ENCODE results near the gene C11orf52.

Gene C11orf52

DNA sequence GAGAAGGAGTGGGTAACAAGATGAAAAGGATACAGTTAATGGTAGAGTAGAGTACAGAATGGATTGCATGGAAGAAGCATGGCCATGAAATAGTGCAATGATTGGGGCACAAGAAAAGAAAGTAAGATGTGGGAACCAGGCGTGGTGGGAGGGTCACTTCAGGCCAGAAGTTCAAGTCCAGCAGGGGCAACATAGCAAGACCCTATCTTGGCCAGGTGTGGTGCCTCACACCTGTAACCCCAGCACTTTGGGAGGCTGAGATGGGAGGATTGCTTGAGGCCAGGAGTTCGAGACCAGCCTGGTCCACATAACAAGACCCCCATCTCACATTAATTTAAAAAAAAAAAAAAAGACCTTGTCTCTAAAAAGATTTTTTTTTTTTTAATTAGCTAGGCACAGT, 1.4 kb upstream of the C11orf52 start:
- H3K4me1 ChIP-seq (ENCODE audit: low read length) = no peaks in the 10 kb centered on the region
- H3K36me3 ChIP-seq (replicated peaks; ENCODE audit: insufficient read depth, low read length) = no peaks in the 10 kb centered on the region
- no peak overlapping the region for H3K27ac ChIP-seq (ENCODE audit: low read length)
- TF ChIP-seq EZH2phosphoT487 (IDR thresholded peaks at IDR 0.05; ENCODE audit: low read length) (no peak), EZH2 (optimal IDR thresholded peaks at IDR 0.05; ENCODE audit: low read depth, low read length) (no peak)
- TF ChIP-seq, protein P1, sequence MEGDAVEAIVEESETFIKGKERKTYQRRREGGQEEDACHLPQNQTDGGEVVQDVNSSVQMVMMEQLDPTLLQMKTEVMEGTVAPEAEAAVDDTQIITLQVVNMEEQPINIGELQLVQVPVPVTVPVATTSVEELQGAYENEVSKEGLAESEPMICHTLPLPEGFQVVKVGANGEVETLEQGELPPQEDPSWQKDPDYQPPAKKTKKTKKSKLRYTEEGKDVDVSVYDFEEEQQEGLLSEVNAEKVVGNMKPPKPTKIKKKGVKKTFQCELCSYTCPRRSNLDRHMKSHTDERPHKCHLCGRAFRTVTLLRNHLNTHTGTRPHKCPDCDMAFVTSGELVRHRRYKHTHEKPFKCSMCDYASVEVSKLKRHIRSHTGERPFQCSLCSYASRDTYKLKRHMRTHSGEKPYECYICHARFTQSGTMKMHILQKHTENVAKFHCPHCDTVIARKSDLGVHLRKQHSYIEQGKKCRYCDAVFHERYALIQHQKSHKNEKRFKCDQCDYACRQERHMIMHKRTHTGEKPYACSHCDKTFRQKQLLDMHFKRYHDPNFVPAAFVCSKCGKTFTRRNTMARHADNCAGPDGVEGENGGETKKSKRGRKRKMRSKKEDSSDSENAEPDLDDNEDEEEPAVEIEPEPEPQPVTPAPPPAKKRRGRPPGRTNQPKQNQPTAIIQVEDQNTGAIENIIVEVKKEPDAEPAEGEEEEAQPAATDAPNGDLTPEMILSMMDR (IDR thresholded peaks at IDR 0.05; ENCODE audit: low read length) = no peak
- no peaks in the 10 kb centered on the region; the same call in 1 of the 2 replicates for H3F3A ChIP-seq (ENCODE audit: insufficient read depth, low read length)
- H3K9me2 ChIP-seq (replicated peaks; ENCODE audit: insufficient read depth, low read length) = no peaks in the 10 kb centered on the region
- H3K27me3 ChIP-seq (replicated peaks; ENCODE audit: insufficient read depth, low read length) = no peaks in the 10 kb centered on the region
- H3K4me2 ChIP-seq (ENCODE audit: low read depth, low read length) = no peak overlapping the region
- H3K9me3 ChIP-seq (replicated peaks; ENCODE audit: insufficient read depth, low read length) = no peaks in the 10 kb centered on the region
- no peaks in the 10 kb centered on the region for H4K20me1 ChIP-seq (ENCODE audit: insufficient read depth, low read length)
- H3K4me3 ChIP-seq (ENCODE audit: low read length) = no peak overlapping the region
- no peak overlapping the region for H3K9ac ChIP-seq (ENCODE audit: low read length)
- no peaks in the 10 kb centered on the region for H3K79me2 ChIP-seq (ENCODE audit: low read length)
- no peak overlapping the region for H2AFZ ChIP-seq (ENCODE audit: low read length)
- DNase-seq = no peak

DNA sequence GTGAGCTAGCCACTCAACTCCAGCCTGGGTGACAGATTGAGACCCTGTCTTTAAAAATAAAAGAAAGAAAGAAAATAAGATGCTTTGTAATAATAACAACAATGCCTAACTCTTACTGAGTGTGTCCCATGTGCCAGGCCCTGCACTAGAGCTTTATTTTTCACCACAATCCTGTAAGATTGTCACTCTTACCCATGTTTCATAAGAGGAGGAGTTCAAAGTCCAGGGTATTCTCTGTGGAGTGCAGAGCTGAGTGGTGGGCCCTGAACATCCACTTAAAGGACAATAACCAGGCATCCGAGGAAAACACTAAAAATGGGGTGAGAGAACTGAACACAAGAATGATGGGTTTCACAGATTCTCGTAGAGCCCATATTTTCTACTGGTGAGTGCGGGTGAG, 925 bp upstream of the C11orf52 start:
- DNase-seq = no peak
- Histone ChIP-seq H3K9me3 (replicated peaks; ENCODE audit: insufficient read depth, low read length) (no peaks in the 10 kb centered on the region), H3F3A (ENCODE audit: insufficient read depth, low read length) (no peaks in the 10 kb centered on the region; the same call in 1 of the 2 replicates), H3K4me1 (ENCODE audit: low read length) (no peaks in the 10 kb centered on the region), H3K9ac (ENCODE audit: low read length) (no peak overlapping the region), H2AFZ (ENCODE audit: low read length) (no peak overlapping the region), H3K4me2 (ENCODE audit: low read depth, low read length) (no peak overlapping the region), H3K36me3 (replicated peaks; ENCODE audit: insufficient read depth, low read length) (no peaks in the 10 kb centered on the region), H3K27ac (ENCODE audit: low read length) (no peak overlapping the region), H4K20me1 (ENCODE audit: insufficient read depth, low read length) (no peaks in the 10 kb centered on the region), H3K9me2 (replicated peaks; ENCODE audit: insufficient read depth, low read length) (no peaks in the 10 kb centered on the region), H3K4me3 (ENCODE audit: low read length) (no peak overlapping the region), H3K27me3 (replicated peaks; ENCODE audit: insufficient read depth, low read length) (no peaks in the 10 kb centered on the region), H3K79me2 (ENCODE audit: low read length) (no peaks in the 10 kb centered on the region)
- TF ChIP-seq EZH2phosphoT487 (IDR thresholded peaks at IDR 0.05; ENCODE audit: low read length) (no peak), EZH2 (optimal IDR thresholded peaks at IDR 0.05; ENCODE audit: low read depth, low read length) (no peak)
- TF ChIP-seq, protein P1 (IDR thresholded peaks at IDR 0.05; ENCODE audit: low read length) = no peak

DNA sequence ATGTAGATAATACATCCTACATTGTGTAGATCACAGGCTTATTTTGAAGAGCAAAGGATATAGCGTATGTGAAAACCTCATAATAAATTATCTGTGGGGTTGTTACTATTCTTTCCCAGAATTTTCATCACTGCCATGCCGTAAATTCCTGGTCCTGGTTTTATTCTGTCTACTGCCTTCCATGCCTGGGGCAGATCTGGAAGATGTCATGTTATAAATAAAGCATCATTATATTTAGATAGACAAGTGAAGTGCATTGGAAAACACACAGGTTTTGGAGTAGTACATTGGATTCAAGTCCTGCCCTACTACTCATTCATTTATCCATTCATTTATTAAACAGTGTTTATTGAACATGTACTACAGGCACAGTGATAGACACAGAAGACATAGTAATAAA, 2.2 kb downstream of the C11orf52 start:
- Histone ChIP-seq H3K9ac (ENCODE audit: low read length) (no peak overlapping the region), H3K9me2 (replicated peaks; ENCODE audit: insufficient read depth, low read length) (no peaks in the 10 kb centered on the region), H3K4me2 (ENCODE audit: low read depth, low read length) (no peak overlapping the region), H3K27ac (ENCODE audit: low read length) (no peak overlapping the region), H3K36me3 (replicated peaks; ENCODE audit: insufficient read depth, low read length) (no peaks in the 10 kb centered on the region), H3K79me2 (ENCODE audit: low read length) (no peaks in the 10 kb centered on the region), H4K20me1 (ENCODE audit: insufficient read depth, low read length) (no peaks in the 10 kb centered on the region), H3K9me3 (replicated peaks; ENCODE audit: insufficient read depth, low read length) (no peaks in the 10 kb centered on the region), H3K4me1 (ENCODE audit: low read length) (peaks cover under 1% of the 10 kb centered on the region; the same call in 1 of the 2 replicates), H3K4me3 (ENCODE audit: low read length) (no peak overlapping the region), H2AFZ (ENCODE audit: low read length) (no peak overlapping the region), H3F3A (ENCODE audit: insufficient read depth, low read length) (no peaks in the 10 kb centered on the region; the same call in 1 of the 2 replicates), H3K27me3 (replicated peaks; ENCODE audit: insufficient read depth, low read length) (no peaks in the 10 kb centered on the region)
- no peak for TF ChIP-seq EZH2 (optimal IDR thresholded peaks at IDR 0.05; ENCODE audit: low read depth, low read length)
- TF ChIP-seq, protein P1 (IDR thresholded peaks at IDR 0.05; ENCODE audit: low read length) = no peak
- TF ChIP-seq EZH2phosphoT487 (IDR thresholded peaks at IDR 0.05; ENCODE audit: low read length) = no peak
- DNase-seq = no peak

All from MM.1S (cell line).